Stimulated activated CD8-positive, alpha-beta memory T cell treated with anti-CD3 and anti-CD28 coated beads, Interleukin-12 subunit alpha, Interleukin-12 subunit beta, amount 100 ng/mL, for 24 hours (primary cell): ENCODE measurements around the gene MAN2B2.
A peak's percentile ranks its signal among the peaks of the same experiment; 100 is the strongest.

Source experiments
- DNase-seq: peaks from one replicate; pipeline ENCODE4 v3.0.0-alpha.2; 2020; ENCODE audit errors: extremely low read depth

Gene MAN2B2

DNA sequence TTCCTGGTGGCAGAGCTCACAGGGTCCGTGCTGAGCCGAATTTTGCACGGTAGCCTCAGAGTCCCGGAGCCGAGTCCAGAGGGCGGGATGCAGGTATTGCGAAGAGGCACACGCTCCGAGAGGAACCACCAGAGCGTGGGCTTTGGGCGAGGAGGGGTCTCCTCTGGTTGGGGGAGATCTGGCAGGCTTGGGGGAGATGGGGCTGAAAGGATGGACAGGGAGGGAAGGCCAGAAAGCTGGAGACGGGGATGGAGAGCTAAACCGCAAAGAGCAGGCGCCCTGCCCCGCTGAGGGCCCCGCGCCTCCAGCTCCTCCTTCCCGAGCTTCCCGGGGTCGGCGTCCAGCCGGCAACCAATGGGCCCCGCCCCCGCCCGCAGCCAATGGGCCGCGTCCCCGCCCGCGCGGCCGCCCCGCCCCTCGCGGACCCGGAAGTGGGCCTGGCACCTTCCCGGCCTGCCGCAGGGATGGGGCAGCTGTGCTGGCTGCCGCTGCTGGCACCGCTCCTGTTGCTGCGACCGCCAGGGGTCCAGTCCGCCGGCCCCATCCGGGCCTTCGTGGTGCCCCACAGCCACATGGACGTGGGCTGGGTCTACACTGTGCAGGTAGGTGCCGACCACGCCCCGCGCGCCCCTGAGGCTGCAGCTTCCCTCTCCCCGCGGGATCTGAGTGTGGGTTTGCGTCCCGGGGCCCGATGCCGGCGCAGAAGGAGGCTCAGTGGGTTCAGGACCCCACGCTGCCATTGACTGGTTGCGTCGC lies at the start of gene MAN2B2:
MAN2B2 (plus strand) TSS at position 443 of the 756 bp plus-strand sequence; CDS start at position 465, 22 bp downstream.
- DNase-seq = peak; percentile 61

DNA sequence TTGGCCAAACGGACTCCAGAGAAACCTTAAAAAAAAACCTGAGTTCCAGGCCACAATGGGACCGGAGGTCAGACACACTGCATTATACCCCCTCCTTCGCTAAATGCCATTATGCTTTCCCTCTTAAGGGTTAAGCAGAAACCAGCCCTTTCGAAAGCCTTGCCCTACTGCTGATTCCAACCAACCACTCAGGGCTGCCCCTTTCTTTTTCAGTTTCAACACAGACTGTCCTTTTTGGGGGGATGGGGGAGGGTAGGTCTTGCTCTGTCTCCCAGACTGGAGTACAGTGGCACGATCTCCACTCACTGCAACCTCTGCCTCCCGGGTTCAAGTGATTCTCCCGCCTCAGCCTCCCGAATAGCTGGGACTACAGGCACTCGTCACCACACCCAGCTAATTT lies 49.5 kb upstream of the MAN2B2 start:
- no peak for DNase-seq

GRCh38 chr4:6526156-6526555 lies 48.8 kb upstream of the MAN2B2 start:
- no peak for DNase-seq

- DNase-seq = no peak
Observed at GRCh38 chr4:6526671-6527091, 48.3 kb upstream of the MAN2B2 start.

GRCh38 chr4:6527259-6527658 lies 47.7 kb upstream of the MAN2B2 start:
- no peak for DNase-seq

DNA sequence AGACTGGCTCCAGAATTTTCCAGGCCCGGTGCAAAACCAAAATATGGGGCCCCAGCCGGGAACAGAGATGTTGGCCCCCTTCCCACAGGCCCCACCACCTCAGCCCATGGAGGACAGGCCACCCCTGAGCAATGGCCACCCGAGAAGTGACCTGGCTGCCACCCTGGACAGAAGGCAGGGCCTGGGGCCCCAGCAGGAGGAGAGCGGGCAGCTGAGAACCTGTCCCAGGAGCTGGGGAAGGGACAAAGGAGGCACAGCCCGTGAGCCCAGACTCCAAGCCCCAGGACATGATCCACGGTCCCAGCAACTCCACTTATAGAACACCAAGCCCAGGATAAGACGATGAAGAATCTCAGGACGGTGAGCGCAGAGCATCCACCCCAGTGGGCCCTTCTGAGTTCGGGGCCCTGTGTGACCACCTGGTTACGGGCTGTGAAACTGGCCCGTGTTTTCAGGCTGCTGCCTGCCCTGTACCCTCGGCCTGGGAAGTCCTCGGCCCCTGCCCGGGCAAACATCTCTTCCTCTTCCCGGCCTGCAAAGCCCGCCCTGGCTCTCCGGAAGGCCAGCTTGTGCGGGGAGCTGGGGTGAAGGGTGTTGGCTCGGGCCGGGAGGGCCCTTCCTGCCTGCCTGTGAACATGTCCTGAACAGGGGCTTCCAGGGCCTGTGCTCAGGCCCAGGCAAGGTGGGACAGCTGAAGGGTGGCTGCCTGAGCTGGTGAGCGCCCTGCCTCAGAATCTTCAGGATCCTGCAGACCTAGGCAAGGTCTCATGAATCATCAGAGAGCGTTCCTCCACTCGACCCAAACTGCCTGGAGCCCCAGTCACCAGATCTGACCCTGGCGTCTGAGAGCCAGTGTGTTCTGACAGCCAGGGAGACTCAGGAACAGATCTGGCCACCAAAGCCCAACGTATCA lies 47.0 kb upstream of the MAN2B2 start:
- no peak for DNase-seq

DNA sequence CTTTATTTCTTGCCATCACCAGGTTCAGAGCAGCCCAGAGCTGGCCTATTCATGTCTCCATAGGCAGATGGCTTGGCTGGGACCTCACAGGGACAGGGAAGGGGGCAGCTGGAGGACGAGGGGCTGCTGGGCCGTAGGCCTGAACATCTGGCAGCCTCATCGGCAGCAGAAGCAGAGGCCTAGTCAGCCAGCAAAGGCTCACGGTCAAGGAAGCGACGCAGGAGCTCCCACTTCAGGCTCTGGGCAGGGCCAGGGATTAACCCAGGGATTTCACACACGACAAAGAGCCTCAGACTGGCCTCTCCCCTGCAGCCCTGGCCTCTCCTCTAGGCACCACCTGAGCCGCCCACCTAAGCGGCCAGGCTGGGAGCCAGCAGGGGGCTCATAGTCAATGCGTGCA lies 46.0 kb upstream of the MAN2B2 start:
- DNase-seq = no peak

GRCh38 chr4:6530301-6530700 lies 44.7 kb upstream of the MAN2B2 start:
- no peak for DNase-seq

- DNase-seq = no peak
Observed at GRCh38 chr4:6530964-6531363, 44.0 kb upstream of the MAN2B2 start.

DNA sequence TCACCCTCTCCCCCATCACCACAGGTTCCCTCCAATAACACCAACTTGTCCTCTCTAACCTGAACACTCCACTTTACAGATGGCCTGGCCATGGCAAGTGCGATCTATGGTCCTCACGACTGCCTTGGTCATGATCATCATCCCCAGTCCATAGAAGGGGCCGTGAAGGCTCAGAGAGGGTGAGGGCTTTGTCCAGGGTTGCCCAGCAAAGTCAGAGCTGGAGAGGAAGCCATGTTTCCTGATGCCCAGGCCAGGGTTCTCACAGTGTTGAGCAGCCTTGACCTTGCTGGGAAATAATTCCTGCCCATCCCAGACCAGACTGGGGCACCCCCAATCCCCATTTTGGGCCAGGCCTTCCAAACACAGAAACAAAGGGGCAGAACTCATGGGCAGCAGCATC lies 42.9 kb upstream of the MAN2B2 start:
- DNase-seq = no peak

GRCh38 chr4:6532658-6533057 lies 42.3 kb upstream of the MAN2B2 start:
- no peak for DNase-seq

GRCh38 chr4:6534050-6534449 lies 40.9 kb upstream of the MAN2B2 start:
- DNase-seq = no peak

- no peak for DNase-seq
Observed at GRCh38 chr4:6534618-6535328, 40.2 kb upstream of the MAN2B2 start.

DNA sequence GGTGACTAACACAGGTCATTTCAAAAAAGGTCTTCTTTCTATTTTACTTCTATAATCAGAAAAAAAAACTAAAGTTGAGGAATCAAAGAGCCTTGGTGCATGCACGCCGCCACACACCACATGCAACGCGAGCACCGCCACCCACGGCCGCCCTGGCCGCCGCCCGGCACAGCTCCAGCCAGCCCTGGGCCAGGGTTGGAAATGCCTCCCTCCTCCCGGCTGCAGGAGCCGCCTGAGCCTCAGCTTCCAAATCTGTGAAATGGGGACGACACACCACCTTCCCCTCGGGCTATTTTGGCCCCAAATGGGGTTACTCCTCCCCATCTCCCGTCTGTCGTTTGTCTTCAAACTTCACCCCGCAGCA lies 39.7 kb upstream of the MAN2B2 start:
- DNase-seq = no peak

- no peak for DNase-seq
Observed at GRCh38 chr4:6535706-6536105, 39.3 kb upstream of the MAN2B2 start.

DNA sequence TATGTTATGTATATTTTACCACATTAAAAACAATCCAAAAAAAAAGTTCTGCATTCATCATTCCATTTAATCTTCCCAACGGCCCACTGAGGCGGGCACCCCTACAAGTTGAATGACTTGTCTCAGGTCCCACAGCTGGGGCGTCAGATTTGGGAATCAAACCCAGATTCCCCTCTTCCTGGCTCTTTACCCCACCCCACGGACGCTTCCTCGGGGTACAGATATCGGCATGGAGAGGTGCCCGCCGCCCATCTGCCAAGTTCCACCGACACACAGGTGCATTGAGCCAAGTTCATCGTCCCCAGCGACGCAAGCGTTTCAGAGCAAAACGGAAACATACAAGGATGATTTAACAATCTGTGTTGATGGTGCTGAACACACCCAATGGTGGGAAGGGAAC lies 36.9 kb upstream of the MAN2B2 start:
- DNase-seq = no peak

DNA sequence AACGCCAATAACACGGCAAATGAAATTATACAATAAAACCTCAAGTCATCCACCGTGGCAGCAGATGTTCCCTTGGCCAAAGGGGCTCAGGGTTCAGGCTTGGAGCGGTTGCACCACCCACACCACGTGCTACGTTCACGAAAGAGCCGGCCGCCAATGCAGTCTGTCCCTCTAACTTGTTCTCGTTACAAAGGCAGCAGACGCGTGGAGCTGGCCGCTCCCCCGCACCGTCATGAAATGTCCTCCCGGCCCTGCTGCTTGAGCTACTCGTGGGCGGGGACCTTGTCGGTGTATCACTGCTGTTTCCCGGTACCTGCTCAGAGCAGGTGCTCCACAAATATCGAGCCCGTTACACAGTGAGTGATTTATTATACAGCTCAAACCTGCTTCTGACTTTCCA lies 36.4 kb upstream of the MAN2B2 start:
- no peak for DNase-seq

GRCh38 chr4:6539009-6539764 lies 35.8 kb upstream of the MAN2B2 start:
- DNase-seq = no peak

DNA sequence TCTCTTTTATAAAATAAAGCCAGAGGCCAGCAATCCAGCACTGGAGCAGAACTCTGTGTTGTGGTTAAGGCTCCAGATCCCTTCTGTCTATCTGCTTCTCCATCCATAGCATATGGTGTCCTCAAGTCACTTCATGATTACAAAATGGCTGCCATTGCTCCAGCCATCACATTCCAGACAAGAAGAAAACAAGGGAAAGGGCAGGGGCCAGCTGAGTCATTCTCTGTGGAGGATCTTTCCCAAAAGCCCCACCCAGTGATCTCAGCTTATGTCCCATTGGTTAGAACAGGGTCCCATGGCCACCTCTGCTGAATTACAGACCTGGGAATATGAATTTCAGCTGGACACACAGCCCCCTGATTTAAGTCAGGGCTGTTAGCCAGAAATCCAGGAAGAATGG lies 34.1 kb upstream of the MAN2B2 start:
- DNase-seq = no peak

- no peak for DNase-seq
Observed at GRCh38 chr4:6541789-6542188, 33.2 kb upstream of the MAN2B2 start.

DNA sequence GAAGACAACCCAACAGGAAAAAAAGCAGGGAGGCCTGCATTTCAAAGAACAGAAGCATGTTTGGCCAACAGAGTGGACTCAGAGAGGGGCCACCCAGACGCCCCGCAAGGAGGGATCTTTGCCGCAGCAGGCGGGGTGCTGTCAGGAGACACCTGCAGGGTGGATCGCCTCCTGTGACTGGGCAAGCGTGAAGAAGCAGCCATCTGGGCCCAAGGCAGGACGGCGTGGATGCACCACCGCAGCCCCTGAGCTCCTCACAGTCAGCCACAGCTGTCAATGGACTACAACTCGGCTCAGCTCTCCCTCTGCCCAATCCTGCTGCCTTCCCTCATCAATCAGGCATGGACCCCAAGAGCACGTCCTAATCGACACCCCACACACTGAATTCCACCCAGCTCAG lies 32.0 kb upstream of the MAN2B2 start:
- no peak for DNase-seq

- no peak for DNase-seq
Observed at GRCh38 chr4:6546091-6546490, 28.9 kb upstream of the MAN2B2 start.
